PFSK-1 (cell line): ENCODE data around the gene CNR1.

Source experiments
- FOXP2 ChIP-seq: optimal IDR thresholded peaks from 2 replicates; pipeline ENCODE3; 2011; ENCODE audit warnings: borderline replicate concordance, control low read depth, inconsistent platforms; ENCODE audit not compliant: insufficient read depth; ENCODE audit errors: extremely low read length, extremely low read depth
- POLR2AphosphoS5 ChIP-seq: IDR thresholded peaks from 2 replicates; pipeline ENCODE4 v1.6.1; 2012; ENCODE audit warnings: low read depth, mild to moderate bottlenecking, control low read depth, low read length, moderate library complexity
- SIN3A ChIP-seq: IDR thresholded peaks from 2 replicates; pipeline ENCODE4 v1.6.1; 2012; ENCODE audit warnings: mild to moderate bottlenecking, low read length, moderate library complexity, borderline replicate concordance; ENCODE audit not compliant: insufficient read depth
- TAF1 ChIP-seq: IDR thresholded peaks from 2 replicates; pipeline ENCODE4 v1.6.1; 2012; ENCODE audit warnings: low read length, control low read depth, borderline replicate concordance; ENCODE audit not compliant: insufficient read depth
- TF ChIP-seq, protein P1 (sequence below), 2 experiments: IDR thresholded peaks; 2 replicates each; pipeline versions ENCODE4 v1.6.1 to v1.8.0; 2011 to 2012; ENCODE audit warnings: low read depth in 2 of 2, low read length in 2 of 2, control low read depth in 1 of 2, inconsistent platforms in 1 of 2, mild to moderate bottlenecking in 1 of 2, moderate library complexity in 1 of 2; ENCODE audit not compliant: insufficient read depth in 1 of 2

CNR1 gene

DNA sequence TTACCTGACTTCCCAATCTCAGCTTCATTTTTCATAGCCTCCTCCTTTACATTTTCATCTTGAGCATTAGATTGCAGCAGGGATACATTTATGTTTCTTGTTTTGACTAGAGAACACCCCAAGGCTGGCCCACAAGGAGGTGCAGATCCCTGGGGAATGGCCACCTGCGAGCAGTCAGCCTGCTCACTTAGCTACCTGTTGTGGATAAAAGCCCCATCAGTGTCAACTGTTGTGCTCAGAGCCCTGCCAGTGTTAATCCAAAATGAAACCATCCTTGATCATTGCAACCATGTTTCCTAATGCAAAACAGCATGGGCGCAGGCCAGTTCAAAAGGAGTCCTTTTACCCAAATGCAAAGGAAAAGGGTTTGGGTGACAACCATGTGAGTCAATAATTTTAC lies 50.8 kb downstream of the CNR1 start:
- TF ChIP-seq FOXP2 = no peak
- TF ChIP-seq POLR2AphosphoS5 = no peak
- no peak for TF ChIP-seq TAF1
- TF ChIP-seq, protein P1, sequence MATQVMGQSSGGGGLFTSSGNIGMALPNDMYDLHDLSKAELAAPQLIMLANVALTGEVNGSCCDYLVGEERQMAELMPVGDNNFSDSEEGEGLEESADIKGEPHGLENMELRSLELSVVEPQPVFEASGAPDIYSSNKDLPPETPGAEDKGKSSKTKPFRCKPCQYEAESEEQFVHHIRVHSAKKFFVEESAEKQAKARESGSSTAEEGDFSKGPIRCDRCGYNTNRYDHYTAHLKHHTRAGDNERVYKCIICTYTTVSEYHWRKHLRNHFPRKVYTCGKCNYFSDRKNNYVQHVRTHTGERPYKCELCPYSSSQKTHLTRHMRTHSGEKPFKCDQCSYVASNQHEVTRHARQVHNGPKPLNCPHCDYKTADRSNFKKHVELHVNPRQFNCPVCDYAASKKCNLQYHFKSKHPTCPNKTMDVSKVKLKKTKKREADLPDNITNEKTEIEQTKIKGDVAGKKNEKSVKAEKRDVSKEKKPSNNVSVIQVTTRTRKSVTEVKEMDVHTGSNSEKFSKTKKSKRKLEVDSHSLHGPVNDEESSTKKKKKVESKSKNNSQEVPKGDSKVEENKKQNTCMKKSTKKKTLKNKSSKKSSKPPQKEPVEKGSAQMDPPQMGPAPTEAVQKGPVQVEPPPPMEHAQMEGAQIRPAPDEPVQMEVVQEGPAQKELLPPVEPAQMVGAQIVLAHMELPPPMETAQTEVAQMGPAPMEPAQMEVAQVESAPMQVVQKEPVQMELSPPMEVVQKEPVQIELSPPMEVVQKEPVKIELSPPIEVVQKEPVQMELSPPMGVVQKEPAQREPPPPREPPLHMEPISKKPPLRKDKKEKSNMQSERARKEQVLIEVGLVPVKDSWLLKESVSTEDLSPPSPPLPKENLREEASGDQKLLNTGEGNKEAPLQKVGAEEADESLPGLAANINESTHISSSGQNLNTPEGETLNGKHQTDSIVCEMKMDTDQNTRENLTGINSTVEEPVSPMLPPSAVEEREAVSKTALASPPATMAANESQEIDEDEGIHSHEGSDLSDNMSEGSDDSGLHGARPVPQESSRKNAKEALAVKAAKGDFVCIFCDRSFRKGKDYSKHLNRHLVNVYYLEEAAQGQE (IDR thresholded peaks at IDR 0.05; ENCODE audit: insufficient read depth in 1 of 2, low read depth in 2 of 2, low read length in 2 of 2) = no peak
- no peak for TF ChIP-seq SIN3A

DNA sequence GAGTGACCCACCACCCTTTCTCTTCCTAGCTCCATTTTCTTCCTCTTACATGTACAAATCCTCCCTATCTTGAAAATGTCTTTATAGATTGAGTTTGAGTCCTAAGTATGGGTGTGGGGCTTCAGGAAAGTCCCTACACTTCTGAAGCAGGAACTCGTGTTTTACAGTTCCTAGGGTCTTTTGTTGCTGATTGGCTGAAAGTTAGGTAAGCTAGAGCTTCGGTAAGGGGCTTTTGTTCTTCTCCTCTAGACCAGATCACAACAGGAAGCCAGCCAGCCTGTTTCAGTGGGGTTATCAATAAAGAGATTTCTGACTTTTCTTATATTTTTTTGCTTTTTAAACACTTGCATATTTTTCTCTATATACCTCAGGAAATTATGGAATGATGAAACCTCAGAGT lies 51.3 kb downstream of the CNR1 start:
- TF ChIP-seq POLR2AphosphoS5 (no peak), FOXP2 (no peak), TAF1 (no peak), SIN3A (no peak)
- TF ChIP-seq, protein P1 (IDR thresholded peaks at IDR 0.05; ENCODE audit: insufficient read depth in 1 of 2, low read depth in 2 of 2, low read length in 2 of 2) = no peak

DNA sequence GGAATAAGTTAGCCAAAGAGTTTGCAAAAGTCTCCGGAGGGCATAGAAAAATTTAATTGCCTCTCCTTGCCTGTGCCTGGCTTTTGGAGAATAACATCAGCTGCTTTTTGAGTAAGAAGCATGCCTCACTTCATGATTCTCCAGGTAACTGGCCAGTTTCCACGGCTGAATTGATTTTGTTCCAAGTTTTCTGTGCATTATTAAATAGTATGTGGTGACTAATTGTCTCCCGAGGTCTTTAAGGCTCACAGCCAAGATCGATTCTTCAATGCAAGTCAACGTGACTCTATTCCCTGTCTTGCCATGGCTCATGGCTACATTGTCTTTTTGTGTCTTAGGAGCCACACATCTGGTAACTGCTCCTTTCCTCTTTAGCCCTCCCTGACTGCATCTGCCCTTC lies 54.2 kb downstream of the CNR1 start:
- TF ChIP-seq FOXP2 = no peak
- TF ChIP-seq TAF1 = no peak
- no peak for TF ChIP-seq POLR2AphosphoS5
- TF ChIP-seq, protein P1 (IDR thresholded peaks at IDR 0.05; ENCODE audit: insufficient read depth in 1 of 2, low read depth in 2 of 2, low read length in 2 of 2) = no peak
- no peak for TF ChIP-seq SIN3A

DNA sequence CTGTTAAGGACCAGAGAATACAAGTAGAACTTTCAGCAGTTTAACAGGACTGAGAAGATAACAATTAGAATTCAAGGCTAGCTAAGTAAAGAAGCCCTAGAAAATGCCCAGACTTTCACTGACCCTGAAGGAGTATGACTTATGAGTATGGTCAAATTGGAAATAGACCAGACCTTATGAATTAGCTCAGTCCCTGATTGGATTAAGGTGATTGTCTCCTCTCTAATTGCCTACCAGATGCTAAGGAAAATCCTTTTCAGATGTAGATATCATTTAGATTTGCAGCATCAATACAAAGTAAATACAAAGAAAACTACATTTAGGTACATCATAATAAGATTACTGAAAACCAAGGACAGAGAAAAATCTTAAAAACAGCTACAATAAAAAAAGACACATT lies 58.9 kb downstream of the CNR1 start:
- TF ChIP-seq SIN3A = no peak
- TF ChIP-seq, protein P1 (IDR thresholded peaks at IDR 0.05; ENCODE audit: insufficient read depth in 1 of 2, low read depth in 2 of 2, low read length in 2 of 2) = no peak
- no peak for TF ChIP-seq FOXP2
- TF ChIP-seq POLR2AphosphoS5 = no peak
- TF ChIP-seq TAF1 = no peak

DNA sequence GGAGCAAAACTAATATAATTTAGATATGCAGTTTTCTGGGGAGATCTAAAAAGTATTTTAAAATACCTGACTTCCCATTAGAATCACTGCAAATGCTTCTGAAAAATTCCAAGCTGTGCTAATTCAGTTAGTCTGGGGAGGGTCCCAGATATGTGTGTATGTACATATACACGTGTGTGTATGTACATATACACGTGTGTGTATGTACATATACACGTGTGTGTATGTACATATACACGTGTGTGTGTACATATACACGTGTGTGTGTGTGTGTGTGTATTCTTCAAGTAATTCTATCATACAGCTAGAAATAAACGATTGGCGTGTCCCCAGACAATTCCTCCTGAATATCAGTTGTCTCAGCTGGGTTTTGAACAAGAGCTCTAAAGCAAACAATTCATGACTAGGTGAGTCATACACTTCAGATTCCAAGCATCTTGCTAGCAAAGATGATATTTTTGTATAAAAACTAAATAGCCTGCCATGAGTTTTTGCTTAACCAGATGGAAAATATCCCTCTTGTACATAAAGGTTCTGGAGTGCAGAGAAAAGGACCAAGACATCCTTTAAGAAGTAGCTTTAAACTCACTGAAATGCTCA lies 60.3 kb downstream of the CNR1 start:
- TF ChIP-seq FOXP2 = no peak
- no peak for TF ChIP-seq SIN3A
- TF ChIP-seq TAF1 = no peak
- TF ChIP-seq, protein P1 (IDR thresholded peaks at IDR 0.05; ENCODE audit: insufficient read depth in 1 of 2, low read depth in 2 of 2, low read length in 2 of 2) = no peak
